Fibroblast of skin of right biceps (primary cell): ENCODE results near the gene KRT85.
A peak's percentile ranks its signal among the peaks of the same experiment; 100 is the strongest.
"Not testable (repeated sequence)": the region's sequence is repeated elsewhere in the genome, so short reads cannot be mapped to it uniquely, and the experiment has no call there.

Experiments used
- DNase-seq: peaks from one replicate; pipeline ENCODE4 v3.0.0-alpha.2; 2013

Gene KRT85

DNA sequence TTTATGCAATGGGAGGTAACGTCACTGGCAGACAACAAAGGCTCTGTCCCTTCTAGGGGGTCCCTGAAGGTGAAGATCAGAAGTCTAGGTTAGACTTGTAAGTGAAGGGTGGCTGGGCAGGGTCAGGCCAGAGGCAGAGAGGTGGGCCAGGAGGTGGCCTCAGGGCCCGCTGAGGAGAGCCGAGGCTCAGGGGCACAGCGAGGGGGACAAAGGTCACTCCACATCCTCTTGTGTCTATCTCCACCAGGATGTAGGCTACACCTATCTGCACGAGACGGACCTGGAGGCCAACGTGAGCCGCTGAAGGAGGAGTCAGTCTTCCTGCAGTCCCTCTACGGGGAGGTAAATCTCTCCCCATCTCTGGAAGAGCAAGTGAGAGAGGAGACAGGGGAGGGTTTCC is 20.3 kb downstream of the KRT85 start:
- DNase-seq: no peak

DNA sequence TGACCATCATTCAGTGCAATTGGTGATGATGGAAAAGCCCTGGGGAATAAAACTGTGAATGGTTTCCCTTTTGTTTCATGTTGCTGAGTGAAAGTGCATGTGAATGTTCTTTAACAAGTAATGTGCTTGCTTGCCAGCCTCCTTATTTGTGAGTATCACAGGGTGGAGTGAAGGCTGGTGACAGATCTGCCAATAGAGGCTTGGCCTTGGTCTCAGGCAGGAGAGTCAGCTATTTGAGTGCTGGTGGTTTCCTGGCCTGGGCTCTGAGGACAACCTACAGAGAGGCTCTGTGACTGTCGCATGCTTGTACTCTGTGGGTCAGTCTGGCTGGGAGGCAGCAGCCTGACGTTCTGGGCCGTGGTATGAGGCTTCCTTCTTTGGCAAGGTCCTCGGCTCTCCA is 20.7 kb downstream of the KRT85 start:
- no peak for DNase-seq

DNA sequence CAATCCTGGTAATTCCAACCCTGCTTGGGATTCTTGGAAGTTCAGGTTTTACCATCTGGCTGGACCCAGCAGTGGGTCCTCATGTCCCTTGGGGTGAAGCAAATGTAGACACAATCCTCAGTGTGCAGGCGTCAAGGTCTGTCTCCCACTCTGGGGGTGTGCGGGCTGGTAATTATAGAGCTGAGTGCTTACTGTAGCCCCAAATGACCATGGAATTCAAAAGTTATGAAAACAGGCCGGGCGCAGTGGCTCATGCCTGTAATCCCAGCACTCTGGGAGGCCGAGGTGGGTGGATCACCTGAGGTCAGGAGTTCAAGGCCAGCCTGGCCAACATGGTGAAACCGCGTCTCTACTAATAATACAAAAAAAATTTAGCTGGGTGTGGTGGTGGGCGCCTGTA is 22.2 kb downstream of the KRT85 start:
- DNase-seq: not testable (repeated sequence)

DNA sequence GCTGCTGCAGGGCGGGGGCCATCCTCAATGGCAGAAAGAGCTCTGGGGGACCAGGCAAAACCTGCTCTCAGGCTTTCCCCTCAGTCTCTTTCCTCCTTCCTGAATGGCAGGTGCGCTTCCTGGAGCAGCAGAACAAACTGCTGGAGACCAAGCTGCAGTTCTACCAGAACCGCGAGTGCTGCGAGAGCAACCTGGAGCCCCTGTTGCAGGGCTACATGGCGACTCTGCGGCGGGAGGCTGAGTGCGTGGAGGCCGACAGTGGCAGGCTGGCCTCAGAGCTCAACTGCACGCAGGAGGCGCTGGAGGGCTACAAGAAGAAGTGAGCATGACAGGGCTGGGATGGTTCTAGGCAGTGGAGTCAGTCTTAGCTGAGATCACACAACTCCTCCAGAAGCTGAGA is 23.2 kb downstream of the KRT85 start:
- no peak for DNase-seq

DNA sequence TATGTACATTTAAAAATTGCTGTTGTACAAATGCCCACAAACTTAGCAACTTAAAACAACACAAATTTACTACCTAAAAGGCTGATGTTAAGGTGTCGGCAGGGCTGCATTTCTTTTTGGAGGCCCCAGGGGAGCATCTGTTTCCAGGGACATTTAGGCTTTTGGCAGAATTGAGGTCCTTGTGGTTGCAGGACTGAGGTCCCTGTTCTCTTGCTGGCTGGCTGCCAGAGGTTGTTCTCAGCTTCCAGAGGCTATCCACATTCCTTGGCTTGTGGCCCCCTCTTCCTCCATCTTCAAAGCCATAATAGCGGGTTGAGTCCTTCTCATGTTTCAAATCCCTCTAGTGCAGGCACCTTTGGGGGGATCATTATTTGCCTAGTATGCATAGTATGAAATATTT is 23.7 kb downstream of the KRT85 start:
- DNase-seq: no peak

- no peak for DNase-seq
Observed at GRCh38 chr12:52342781-52343490, 24.3 kb downstream of the KRT85 start.

DNA sequence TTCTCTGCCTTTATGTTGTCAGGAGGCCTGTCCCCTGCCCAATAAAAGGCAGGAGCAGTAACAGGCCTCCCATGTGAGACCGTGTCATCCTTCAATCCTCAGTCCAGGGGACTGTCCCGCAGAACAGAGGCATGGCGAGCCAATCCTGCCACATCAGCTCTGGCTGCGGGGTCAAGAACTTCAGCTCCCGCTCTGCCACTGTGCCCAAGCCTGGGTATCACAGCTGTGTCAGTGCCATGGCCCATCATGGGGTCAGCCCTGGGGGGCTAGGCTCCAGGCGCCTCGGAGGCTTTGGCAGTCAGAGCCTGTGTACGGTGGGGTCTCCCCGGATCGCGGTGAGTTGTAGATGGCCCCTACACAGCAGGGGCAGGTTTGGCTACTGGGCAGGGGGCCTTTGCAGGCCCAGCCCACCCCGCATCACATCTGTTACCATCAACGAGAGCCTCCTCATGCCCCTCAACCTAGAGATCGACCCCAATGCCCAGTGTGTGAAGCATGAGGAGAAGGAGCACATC is 26.2 kb downstream of the KRT85 start:
- no peak for DNase-seq

DNA sequence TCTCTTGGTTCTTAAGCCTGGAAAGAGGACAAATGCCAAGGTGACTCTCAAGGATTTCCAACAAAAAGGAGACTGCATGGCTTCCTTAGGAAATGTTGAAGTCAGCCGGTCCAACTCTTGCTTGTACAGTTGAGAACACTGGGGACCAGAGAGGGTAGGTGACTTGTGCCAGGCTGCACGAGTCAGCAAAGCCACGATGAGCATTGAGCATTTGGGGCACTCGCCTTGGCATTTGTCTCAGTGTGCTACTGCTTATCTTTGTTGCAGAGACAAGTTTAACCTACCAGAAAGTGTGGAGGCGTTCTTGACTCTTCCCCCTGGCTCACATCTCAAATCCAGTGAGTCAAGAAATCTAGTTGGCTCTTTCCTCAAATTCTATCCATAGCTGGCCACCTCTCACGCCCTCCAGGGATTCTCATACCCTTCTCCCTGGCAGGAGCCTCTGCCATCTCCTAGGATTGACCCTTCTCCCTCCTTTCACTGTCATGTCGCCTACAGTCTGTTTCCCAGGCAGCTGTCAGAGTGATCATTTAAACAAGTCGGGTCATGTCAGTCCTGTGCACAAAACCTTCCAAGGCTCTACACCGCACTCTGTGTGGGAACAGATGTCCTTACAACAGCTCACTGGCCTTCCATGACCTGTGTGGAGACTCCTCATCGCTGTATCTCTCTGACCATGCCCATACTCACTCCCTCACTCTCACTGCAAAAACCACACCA is 28.9 kb downstream of the KRT85 start:
- no peak for DNase-seq

GRCh38 chr12:52337054-52337453 is 30.2 kb downstream of the KRT85 start:
- DNase-seq: no peak

DNA sequence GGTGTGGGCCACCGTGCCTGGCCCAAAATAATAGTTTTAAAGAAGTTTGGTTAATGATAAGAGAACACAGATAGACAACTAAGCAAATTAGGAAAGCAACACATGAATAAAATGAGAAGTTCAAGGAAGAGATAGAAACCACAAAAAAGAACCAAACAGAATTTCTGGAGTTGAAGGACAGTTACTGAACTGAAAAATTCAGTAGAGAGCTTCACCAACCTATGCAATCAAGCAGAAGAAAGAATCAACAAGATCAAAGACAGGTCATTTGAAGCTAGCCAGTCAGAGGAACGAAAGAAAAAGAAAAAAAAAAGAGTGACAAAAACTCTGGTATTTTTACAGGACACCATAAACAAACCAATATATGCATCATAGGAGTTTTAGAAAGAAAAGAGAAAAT is 30.6 kb downstream of the KRT85 start:
- no peak for DNase-seq

DNA sequence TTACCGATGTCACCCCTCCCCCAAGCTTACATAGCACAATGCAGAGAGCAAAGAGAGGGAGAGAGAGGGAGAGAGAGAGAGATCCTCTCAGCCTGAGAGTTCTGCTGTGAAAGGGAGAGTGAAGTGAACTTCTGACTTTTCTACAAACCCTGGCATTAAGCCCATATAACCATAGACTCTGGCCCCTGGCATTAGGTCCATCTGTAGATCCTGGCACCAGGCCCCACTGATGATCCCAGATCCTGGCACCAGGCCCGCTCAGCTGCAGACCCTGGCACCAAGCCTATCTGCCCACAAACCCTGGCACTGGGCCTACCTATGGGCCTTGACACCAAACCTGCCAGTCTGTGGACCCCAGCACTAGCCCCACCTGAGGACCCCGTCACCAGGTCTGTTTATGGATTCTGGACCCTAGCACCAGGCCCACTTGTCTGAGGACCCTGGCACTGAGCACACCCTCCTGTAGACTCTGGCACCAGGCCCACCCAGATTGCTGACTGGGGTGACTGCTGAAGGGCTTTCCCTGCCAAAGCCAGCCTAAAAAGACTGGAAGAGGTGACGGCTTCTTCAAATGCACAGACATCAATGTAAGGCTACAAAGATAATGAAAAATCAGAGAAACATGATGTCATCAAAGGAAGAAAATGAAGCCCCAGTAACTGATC is 31.6 kb downstream of the KRT85 start:
- DNase-seq: no peak

- no peak for DNase-seq
Observed at GRCh38 chr12:52334185-52334584, 33.1 kb downstream of the KRT85 start.

DNA sequence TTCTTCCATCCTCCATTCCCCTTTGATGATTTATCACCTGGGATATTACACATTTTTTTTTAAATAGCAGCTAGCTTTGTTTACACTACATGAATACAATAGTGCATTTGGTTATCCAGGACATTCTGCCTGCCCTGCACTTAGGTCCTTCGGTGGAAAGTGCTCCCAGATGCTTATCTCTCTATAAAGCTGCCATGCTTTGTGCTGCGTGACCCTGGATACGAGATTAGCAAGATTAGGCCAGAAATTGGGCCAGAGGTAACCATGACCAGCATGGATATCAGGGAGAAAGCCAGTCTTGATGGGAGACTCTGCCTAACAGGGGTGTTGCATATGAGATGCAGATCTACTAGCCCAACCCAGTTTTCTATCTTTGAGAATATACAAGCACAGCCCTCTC is 34.0 kb downstream of the KRT85 start:
- DNase-seq: no peak

- DNase-seq: no peak
Observed at GRCh38 chr12:52332381-52332780, 34.9 kb downstream of the KRT85 start.

DNA sequence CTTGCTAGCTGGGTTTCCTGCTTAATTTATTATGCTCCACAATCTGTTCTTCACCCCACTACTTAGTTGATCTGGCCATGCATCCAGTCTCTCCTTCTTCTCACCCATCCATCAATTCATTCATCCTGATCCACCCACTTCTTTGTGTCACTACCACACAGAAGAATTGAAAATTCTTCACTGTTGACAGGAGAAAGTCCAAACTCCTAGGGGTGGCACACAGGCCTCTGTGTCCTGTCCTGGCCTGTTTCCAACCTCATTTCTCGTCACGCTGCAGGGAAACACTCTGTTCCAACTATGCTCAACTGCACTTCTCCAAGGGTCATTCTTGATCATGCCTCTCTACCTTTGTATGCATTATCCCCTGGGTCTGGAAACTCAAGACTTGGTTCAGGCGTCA is 35.4 kb downstream of the KRT85 start:
- DNase-seq: no peak

GRCh38 chr12:52331039-52331438 is 36.2 kb downstream of the KRT85 start:
- DNase-seq: no peak

- no peak for DNase-seq
Observed at GRCh38 chr12:52327830-52328500, 39.3 kb downstream of the KRT85 start.

- peak; percentile 89 for DNase-seq
Observed at GRCh38 chr12:52327052-52327829, 40.0 kb downstream of the KRT85 start.

DNA sequence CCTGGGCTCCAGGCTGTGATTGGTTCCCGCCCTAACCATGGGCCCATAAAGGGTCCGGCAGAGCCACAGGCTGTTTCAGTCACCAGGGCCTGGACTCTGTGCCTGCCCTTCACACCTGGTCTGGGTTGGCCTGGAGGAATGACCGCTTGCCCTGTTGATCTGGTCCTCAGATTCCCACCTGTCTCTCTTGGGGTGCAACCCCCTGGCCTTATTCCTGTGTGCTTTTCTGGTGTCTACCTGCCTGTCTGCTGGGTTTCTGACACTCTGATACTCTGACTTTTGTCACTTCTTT is 43.2 kb downstream of the KRT85 start:
- DNase-seq: no peak

DNA sequence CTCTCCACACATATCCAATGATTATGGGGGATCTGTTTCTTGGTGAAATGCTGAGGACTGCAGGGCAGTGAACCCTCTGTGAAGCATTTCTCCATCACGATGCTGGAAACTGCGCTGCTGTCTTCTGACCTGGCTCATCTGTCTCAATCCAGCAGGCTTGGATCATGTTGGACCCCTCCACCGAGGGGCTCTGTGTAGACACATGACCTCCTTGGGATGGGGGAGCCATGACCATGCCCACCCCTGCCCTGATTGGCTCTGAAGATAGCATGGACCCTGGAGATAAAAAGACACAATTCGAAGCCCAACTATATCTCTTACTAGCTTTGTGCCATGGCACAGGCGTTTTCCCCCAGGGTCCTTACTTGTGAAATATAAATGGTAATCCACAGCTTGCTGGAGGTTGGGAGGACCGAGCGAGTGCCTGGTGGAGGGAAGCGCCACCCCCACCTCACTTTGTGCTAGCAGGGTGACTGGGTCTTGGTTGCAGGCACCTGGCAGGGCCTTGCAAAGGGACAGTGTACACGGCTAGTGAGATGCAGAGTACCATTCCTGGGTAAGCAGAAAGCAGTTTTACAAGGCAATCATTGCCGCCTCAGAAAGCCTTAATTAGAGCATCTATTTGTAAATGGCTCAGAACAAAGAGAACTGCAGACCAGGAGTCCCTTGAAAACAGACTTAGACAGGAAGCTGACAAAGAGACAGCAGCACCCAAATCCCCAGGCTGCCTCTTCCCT is 43.7 kb downstream of the KRT85 start:
- no peak for DNase-seq

DNA sequence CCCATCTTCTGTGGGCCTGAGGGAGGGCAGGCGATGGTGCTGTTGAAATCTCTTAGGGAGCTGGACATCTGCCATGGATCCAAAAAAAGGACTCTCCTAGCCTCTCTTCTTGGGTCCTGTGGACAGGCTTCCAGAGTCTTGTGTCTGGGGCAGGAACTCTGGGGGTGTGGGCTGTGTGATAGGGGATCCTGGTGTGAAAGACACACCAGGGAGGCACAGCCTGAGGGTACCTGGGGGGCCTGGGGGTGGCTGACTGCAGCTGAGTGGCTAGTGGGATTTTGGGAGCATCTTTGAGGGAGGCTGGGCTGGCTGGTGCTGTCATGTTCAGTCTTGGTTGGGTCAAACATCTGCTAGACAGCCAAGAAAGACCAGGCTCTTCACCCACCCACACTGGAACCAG is 44.3 kb downstream of the KRT85 start:
- DNase-seq: no peak

- DNase-seq: no peak
Observed at GRCh38 chr12:52322069-52322468, 45.2 kb downstream of the KRT85 start.
